IPS-18c (cell line): ENCODE measurements around the gene FANCC.

Experiments used
- H3K4me3 ChIP-seq: 2 replicates; pipeline ENCODE4 v1.7.0; 2013; ENCODE audit warnings: low read depth, mild to moderate bottlenecking, low read length, moderate library complexity; ENCODE audit not compliant: insufficient read depth
- H3K9me3 ChIP-seq: one replicate; pipeline ENCODE4 v1.6.1; 2013; ENCODE audit warnings: mild to moderate bottlenecking, low read length, moderate library complexity; ENCODE audit not compliant: control insufficient read depth, insufficient read depth

Gene FANCC

GRCh38 chr9:95129476-95130291 lies 187.8 kb downstream of the FANCC start:
- Histone ChIP-seq H3K9me3 (no peaks in the 10 kb centered on the region), H3K4me3 (no peak overlapping the region)

GRCh38 chr9:95128177-95128524 lies 189.4 kb downstream of the FANCC start:
- H3K9me3 ChIP-seq = no peaks in the 10 kb centered on the region
- H3K4me3 ChIP-seq = no peak overlapping the region

GRCh38 chr9:95127249-95128176 lies 190.0 kb downstream of the FANCC start:
- H3K4me3 ChIP-seq = peak overlapping the region; percentile 42
- H3K9me3 ChIP-seq = no peaks in the 10 kb centered on the region

- Histone ChIP-seq H3K4me3 (no peak overlapping the region), H3K9me3 (no peaks in the 10 kb centered on the region)
Observed at GRCh38 chr9:95126739-95127138, 190.8 kb downstream of the FANCC start.

GRCh38 chr9:95125652-95126051 lies 191.9 kb downstream of the FANCC start:
- Histone ChIP-seq H3K9me3 (no peaks in the 10 kb centered on the region), H3K4me3 (no peak overlapping the region)

DNA sequence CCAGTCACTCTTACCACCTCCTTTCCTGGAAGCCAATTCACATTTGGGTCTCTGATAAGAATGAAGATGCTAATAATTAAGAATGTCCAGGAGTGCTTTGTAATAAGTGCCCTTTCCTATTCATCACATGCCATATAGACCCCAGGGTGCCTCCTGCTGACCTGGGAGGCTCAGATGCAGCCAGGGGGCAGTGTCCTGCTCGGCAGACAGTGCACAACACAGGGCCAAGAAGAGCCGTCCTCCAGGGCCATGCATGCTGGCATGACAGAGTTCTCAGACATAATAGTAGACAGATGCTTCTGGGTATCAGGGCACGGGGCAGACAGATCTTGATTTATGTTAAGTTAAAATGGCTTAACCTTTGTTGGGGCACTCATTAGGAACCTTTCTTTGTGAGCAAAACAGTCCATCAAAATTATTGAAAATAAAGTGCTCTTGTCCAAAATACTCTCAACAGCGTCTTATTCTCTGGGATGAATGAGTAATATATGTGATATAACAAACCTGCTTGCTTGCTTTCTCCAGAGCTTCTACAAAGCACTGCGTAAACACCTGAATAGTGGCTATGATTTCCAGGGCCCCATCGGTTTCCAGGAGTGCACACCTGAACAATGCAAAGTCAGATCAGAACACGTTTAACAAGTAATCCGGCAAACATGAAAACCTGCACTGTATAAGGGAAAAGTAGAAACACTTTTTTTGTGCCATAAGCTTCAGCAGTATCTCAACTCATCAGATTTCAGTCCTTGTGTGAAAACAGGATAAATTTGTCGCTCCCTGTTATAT lies 192.7 kb downstream of the FANCC start:
- H3K9me3 ChIP-seq = no peaks in the 10 kb centered on the region
- H3K4me3 ChIP-seq = no peak overlapping the region

DNA sequence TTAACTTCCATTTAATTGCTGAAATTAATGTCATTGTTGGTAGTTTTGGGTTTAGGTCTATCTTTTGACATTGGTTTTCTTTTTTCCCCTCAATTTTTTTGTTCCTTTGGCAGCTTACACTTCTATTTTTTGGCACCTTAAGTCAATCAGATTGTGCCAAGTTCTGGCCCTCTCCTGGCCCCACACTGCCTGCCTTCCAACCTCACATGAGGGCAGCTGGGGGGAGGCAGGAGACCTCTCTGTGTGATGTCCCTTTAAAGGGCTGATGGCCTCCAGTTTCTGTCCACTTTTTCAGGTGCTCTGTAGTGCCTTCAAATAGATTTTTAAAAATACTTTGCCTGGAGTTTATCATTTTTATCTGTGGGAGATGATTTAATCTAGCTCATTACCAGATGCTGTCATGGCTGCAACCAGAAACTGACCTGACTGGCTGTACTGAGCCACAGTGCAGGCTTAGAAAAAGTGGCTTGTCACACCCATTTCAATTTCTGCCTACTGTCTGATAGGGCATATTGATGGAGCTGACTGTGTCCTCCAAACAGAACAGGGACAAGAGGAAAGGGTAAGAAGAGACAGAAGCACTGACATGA lies 196.6 kb downstream of the FANCC start:
- Histone ChIP-seq H3K9me3 (no peaks in the 10 kb centered on the region), H3K4me3 (no peak overlapping the region)

DNA sequence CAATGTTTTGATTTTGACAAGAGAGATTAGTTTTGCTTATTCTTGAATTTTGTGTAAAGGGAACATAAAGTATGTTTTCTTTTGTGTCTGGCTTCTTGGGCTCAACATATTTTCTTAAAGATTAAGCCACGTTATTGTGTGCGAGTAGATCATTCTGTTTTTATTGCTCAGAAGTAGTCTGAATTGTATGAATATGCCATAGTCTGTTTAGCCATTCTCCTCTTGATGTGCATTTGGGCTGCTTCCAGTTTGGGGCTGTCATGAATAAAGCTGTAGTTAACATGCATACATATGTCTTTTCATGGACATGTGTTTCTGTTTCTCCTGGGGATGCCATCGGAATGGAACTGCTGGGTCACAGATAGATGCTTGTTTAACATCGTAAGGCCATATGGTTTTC lies 198.9 kb downstream of the FANCC start:
- Histone ChIP-seq H3K9me3 (no peaks in the 10 kb centered on the region), H3K4me3 (no peak overlapping the region)

- H3K9me3 ChIP-seq = no peaks in the 10 kb centered on the region
- no peak overlapping the region for H3K4me3 ChIP-seq
Observed at GRCh38 chr9:95116808-95117204, 200.7 kb downstream of the FANCC start.

DNA sequence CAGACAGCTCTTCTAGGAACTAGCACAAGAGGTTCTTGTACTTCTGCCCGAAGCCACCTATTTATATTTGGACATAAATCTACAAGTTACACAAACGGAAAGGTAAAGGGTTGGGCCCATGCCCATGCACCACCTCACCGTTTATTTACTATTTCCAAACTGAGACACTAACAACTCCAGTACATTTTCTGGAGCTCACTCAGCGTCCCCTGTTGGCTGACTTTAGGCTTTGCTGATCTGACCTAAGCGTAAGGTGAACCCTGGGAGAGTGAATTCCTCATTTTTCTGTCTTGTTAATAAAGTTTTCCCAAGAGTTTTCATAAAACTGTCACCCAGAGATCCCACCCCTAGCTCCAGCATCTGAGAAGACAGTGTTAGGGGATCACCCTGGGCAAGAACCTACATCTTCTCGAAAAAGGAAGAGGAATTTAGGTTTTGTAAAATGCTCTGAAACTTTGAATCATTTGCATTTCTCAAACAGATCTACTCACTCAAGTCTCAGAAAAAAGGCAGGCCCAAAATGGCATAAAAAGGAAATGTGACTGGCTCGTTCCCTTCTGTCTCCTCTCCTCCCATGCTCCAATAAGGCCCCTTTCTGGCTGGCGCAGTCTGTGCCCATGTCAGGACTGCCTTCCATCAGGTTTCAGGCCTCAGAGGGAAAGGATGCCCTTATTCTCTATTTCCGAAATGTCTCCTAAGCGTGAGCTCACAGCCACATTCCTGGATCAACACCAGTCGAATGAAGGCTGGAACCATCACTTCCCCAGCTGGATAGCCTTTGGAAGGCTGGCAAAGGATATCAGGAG lies 201.3 kb downstream of the FANCC start:
- Histone ChIP-seq H3K9me3 (no peaks in the 10 kb centered on the region), H3K4me3 (no peak overlapping the region)

- H3K4me3 ChIP-seq = no peak overlapping the region
- H3K9me3 ChIP-seq = no peaks in the 10 kb centered on the region
Observed at GRCh38 chr9:95115104-95115503, 202.4 kb downstream of the FANCC start.

- H3K4me3 ChIP-seq = no peak overlapping the region
- no peaks in the 10 kb centered on the region for H3K9me3 ChIP-seq
Observed at GRCh38 chr9:95112436-95113280, 204.9 kb downstream of the FANCC start.

GRCh38 chr9:95111716-95112115 lies 205.8 kb downstream of the FANCC start:
- no peaks in the 10 kb centered on the region for H3K9me3 ChIP-seq
- H3K4me3 ChIP-seq = no peak overlapping the region

- no peak overlapping the region for H3K4me3 ChIP-seq
- no peaks in the 10 kb centered on the region for H3K9me3 ChIP-seq
Observed at GRCh38 chr9:95110921-95111525, 206.5 kb downstream of the FANCC start.

- Histone ChIP-seq H3K4me3 (no peak overlapping the region), H3K9me3 (no peaks in the 10 kb centered on the region)
Observed at GRCh38 chr9:95109456-95109855, 208.1 kb downstream of the FANCC start.
